Keratinocyte (primary cell): Measurements from ENCODE around the gene KCNJ16. TPM values are rescaled to one million over a fixed set of nuclear protein-coding genes. Genes with fewer than 3 reads are reported as not detected.

Source experiments
- DNase-seq: peaks from one replicate; pipeline ENCODE4 v3.0.0-alpha.2; 2011; ENCODE audit warnings: low read depth, missing footprints, low spot score
- FAIRE-seq: peaks from 2 replicates; lab custom pipeline; 2011; peaks lifted over from hg19 to GRCh38; lab: Jason Lieb, UNC
- H2AFZ ChIP-seq: 2 replicates; pipeline ENCODE4 v1.6.0; 2012; ENCODE audit warnings: low read length, control low read depth, inconsistent platforms; ENCODE audit not compliant: control insufficient read depth
- H3K27ac ChIP-seq: 2 replicates; pipeline ENCODE4 v1.5.1; 2011; ENCODE audit warnings: low read length; ENCODE audit not compliant: control insufficient read depth, insufficient read depth
- H3K27me3 ChIP-seq: 3 replicates; pipeline ENCODE4 v1.6.0; 2011; ENCODE audit warnings: low read length; ENCODE audit not compliant: control insufficient read depth, insufficient read depth; ENCODE audit errors: extremely low read depth
- H3K36me3 ChIP-seq, 2 experiments: 2 replicates in 1 of 2; 3 replicates in 1 of 2; pipeline ENCODE4 v1.5.1; 2011; ENCODE audit warnings: low read length in 2 of 2, mild to moderate bottlenecking in 1 of 2; ENCODE audit not compliant: control insufficient read depth in 2 of 2, insufficient read depth in 2 of 2; ENCODE audit errors: extremely low read depth in 1 of 2
- H3K4me1 ChIP-seq: 3 replicates; pipeline ENCODE4 v1.5.1; 2011; ENCODE audit warnings: low read length; ENCODE audit not compliant: control insufficient read depth, insufficient read depth; ENCODE audit errors: extremely low read depth
- H3K4me2 ChIP-seq: 3 replicates; pipeline ENCODE4 v1.6.0; 2011; ENCODE audit warnings: low read depth, low read length; ENCODE audit not compliant: control insufficient read depth, insufficient read depth; ENCODE audit errors: extremely low read depth
- H3K4me3 ChIP-seq, 3 experiments: fragments of 200-600 bp in 1 of 3; sonication (generic) in 1 of 3; 2 replicates in 2 of 3; 3 replicates in 1 of 3; pipeline ENCODE4 v1.5.1; 2011 to 2016; ENCODE audit warnings: low read length in 3 of 3, mild to moderate bottlenecking in 3 of 3, control low read depth in 2 of 3, inconsistent platforms in 1 of 3, low read depth in 1 of 3, mixed read lengths in 1 of 3, mixed run types in 1 of 3, moderate library complexity in 1 of 3; ENCODE audit not compliant: control insufficient read depth in 2 of 3, insufficient read depth in 2 of 3; ENCODE audit errors: extremely low read depth in 1 of 3
- H3K79me2 ChIP-seq: 2 replicates; pipeline ENCODE4 v1.6.0; 2012; ENCODE audit warnings: low read length; ENCODE audit not compliant: control insufficient read depth, insufficient read depth
- H3K9ac ChIP-seq: 3 replicates; pipeline ENCODE4 v1.6.0; 2011; ENCODE audit warnings: low read length; ENCODE audit not compliant: control insufficient read depth, insufficient read depth; ENCODE audit errors: extremely low read depth
- H3K9me1 ChIP-seq: 3 replicates; pipeline ENCODE4 v1.6.0; 2011; ENCODE audit warnings: low read length; ENCODE audit not compliant: control insufficient read depth, insufficient read depth; ENCODE audit errors: extremely low read depth
- H3K9me3 ChIP-seq: 2 replicates; pipeline ENCODE4 v1.5.1; 2012; ENCODE audit warnings: low read depth, low read length; ENCODE audit not compliant: control insufficient read depth
- H4K20me1 ChIP-seq: 3 replicates; pipeline ENCODE4 v1.6.0; 2011; ENCODE audit warnings: low read length; ENCODE audit not compliant: control insufficient read depth, insufficient read depth; ENCODE audit errors: extremely low read depth
- CTCF ChIP-seq, 3 experiments: IDR thresholded peaks in 1 of 3; conservative IDR thresholded peaks in 1 of 3; optimal IDR thresholded peaks in 1 of 3; 2 replicates in 2 of 3; 3 replicates in 1 of 3; pipeline versions ENCODE3 to v1.5.1; 2011; ENCODE audit warnings: low read length in 3 of 3, mild to moderate bottlenecking in 3 of 3, moderate library complexity in 2 of 3, control low read depth in 1 of 3, inconsistent platforms in 1 of 3; ENCODE audit not compliant: insufficient read depth in 2 of 3; ENCODE audit errors: extremely low read depth in 1 of 3
- EZH2 ChIP-seq: IDR thresholded peaks from one replicate; pipeline ENCODE4 v1.6.1; 2012; ENCODE audit warnings: inconsistent platforms, mild to moderate bottlenecking, low read length, moderate library complexity
- dilution Hi-C: fragments of 300-500 bp; cut with MboI; formaldehyde crosslinking; loops from one replicate; pipeline ENCODE4 v1.7.0; 2020; ENCODE audit warnings: low sequenced_read_pairs; ENCODE audit not compliant: extremely low pct_ligation_motif_present
- polyA plus RNA-seq, 5 experiments: library from polyadenylated mRNA; depleted of rRNA in 3 of 5; stranded (reverse) in 3 of 5; stranded (forward) in 1 of 5; unstranded in 1 of 5; fragments of >200 nt; gene quantifications; 1 replicate in 1 of 5; 2 replicates in 3 of 5; 3 replicates in 1 of 5; pipeline versions ENCODE4 v1.2.1 to v1.2.3, GENCODE V29; 2011 to 2012; ENCODE audit warnings: missing spikeins in 2 of 5, low read depth in 1 of 5, low replicate concordance in 1 of 5

The KCNJ16 gene
- polyA plus RNA-seq, 1 donor (not counting 4 experiments of a cell fraction or from before 2014, with no cell fraction given): not detected

- Histone ChIP-seq H3K9me1 (no peaks in the 10 kb centered on the region), H3K36me3 (no peaks in the 10 kb centered on the region), H3K9ac (no peak overlapping the region), H3K9me3 (no peaks in the 10 kb centered on the region), H3K4me2 (no peak overlapping the region), H4K20me1 (no peaks in the 10 kb centered on the region), H3K4me1 (no peaks in the 10 kb centered on the region), H3K79me2 (no peaks in the 10 kb centered on the region), H2AFZ (no peak overlapping the region), H3K27ac (no peak overlapping the region), H3K27me3 (no peaks in the 10 kb centered on the region), H3K4me3 (no peak overlapping the region)
- FAIRE-seq (no peak), DNase-seq (no peak)
- TF ChIP-seq EZH2 (no peak), CTCF (optimal IDR thresholded peaks at IDR 0.05 in 1 of 3, IDR thresholded peaks at IDR 0.05 in 1 of 3, conservative IDR thresholded peaks at IDR 0.05 in 1 of 3; ENCODE audit: extremely low read depth in 1 of 3, insufficient read depth in 2 of 3, low read length in 3 of 3) (no peak)
- dilution Hi-C loops: no loop called here
Measured at GRCh38 chr17:70059649-70060048, 15.4 kb upstream of the KCNJ16 start.

- Histone ChIP-seq H3K79me2 (no peaks in the 10 kb centered on the region), H3K27me3 (no peaks in the 10 kb centered on the region), H4K20me1 (no peaks in the 10 kb centered on the region), H3K27ac (no peak overlapping the region), H2AFZ (no peak overlapping the region), H3K4me1 (no peaks in the 10 kb centered on the region), H3K9me3 (no peaks in the 10 kb centered on the region), H3K9me1 (no peaks in the 10 kb centered on the region), H3K36me3 (no peaks in the 10 kb centered on the region), H3K4me3 (no peak overlapping the region), H3K4me2 (no peak overlapping the region), H3K9ac (no peak overlapping the region)
- no peak for DNase-seq
- no peak for TF ChIP-seq CTCF (optimal IDR thresholded peaks at IDR 0.05 in 1 of 3, IDR thresholded peaks at IDR 0.05 in 1 of 3, conservative IDR thresholded peaks at IDR 0.05 in 1 of 3; ENCODE audit: extremely low read depth in 1 of 3, insufficient read depth in 2 of 3, low read length in 3 of 3)
- TF ChIP-seq EZH2: no peak
- dilution Hi-C loops: no loop called here
- no peak for FAIRE-seq
Measured at GRCh38 chr17:70060415-70060814, 14.6 kb upstream of the KCNJ16 start.
